DMS 273 treated with DMSO at 0.1 percent for 48 hours (cell line): Measurements from ENCODE around the gene ICE1.
"Not testable (repeated sequence)": the region's sequence is repeated elsewhere in the genome, so short reads cannot be mapped to it uniquely, and the experiment has no call there.

Experiments
- DNase-seq: peaks from one replicate; lab custom pipeline; 2025; lab: John Stamatoyannopoulos, UW

ICE1 gene

DNA sequence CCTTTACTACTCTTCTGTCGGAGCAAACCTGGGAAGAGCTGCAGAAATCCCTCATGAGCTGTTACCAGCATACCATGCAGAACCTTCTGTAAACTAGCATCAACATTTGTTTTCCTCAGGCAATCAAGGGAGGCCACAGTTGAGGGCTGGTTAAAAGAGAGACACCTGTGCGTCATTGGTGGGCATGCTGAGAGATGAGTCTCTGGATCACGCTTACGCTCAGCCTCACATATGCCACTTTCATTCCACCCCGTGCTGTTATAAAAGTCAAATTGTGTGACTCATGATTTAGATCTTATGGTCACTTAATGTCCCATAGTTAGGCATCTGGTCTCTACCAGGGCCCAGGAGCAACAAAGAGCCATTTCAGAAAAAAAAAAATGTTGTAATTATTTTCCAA lies 18.1 kb upstream of the ICE1 start:
- DNase-seq, result no peak

DNA sequence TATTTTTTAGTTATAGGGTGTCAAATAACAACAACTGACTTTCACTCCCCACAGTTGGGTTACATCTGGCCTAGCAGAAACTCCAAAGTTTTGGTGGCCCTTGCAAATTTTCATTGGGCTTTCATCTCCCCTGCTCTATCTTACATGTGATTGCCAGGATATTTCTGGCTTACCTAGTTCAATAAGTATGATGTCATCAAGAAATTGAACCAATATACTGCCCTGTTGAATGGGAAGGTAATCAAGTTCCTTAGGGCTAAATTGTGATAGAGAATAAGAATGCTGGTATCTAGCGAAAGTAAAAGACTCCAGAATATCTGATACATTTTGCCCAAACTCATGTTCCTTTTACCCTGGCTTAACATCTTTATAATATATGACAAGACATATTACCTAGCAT lies 17.0 kb upstream of the ICE1 start:
- DNase-seq, result no peak

GRCh38 chr5:5407924-5408323 lies 14.6 kb upstream of the ICE1 start:
- DNase-seq, result no peak

DNA sequence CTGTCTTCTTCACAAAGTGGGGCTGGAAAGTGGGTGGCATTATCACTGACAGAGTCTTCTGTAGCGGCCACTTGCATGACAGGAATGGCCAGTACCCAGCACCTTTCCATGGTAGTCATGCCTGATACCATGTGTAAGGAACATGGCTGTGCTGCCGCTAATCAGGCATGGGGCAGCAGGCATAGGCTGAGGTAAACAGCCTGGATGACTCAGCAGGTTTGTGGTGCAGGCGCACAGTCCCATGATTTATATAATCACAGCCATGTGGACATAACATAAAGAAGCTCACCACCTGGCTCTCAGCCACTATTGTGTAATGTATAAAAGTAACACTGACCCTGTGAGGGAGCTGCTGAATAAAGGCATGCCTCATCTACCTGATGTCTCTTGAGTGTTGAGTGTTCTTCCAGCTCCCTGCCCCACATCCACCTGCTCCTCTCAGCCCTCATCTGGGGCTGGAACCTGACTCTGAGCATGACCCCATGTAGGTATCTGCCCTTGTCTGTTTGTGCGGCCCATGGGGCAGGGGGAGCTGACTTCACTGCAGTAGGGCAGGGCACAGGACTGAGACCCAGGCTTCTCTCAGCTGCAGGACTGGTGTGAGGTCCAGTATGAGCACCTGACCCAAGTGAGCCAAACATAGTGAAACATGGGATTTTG lies 13.2 kb upstream of the ICE1 start:
- no peak for DNase-seq

GRCh38 chr5:5413856-5414255 lies 8.6 kb upstream of the ICE1 start:
- not testable (repeated sequence) for DNase-seq

GRCh38 chr5:5414999-5415398 lies 7.5 kb upstream of the ICE1 start:
- DNase-seq, result no peak

GRCh38 chr5:5416733-5417132 lies 5.7 kb upstream of the ICE1 start:
- no peak for DNase-seq

GRCh38 chr5:5418006-5418405 lies 4.5 kb upstream of the ICE1 start:
- no peak for DNase-seq

GRCh38 chr5:5418764-5419163 lies 3.7 kb upstream of the ICE1 start:
- no peak for DNase-seq

DNA sequence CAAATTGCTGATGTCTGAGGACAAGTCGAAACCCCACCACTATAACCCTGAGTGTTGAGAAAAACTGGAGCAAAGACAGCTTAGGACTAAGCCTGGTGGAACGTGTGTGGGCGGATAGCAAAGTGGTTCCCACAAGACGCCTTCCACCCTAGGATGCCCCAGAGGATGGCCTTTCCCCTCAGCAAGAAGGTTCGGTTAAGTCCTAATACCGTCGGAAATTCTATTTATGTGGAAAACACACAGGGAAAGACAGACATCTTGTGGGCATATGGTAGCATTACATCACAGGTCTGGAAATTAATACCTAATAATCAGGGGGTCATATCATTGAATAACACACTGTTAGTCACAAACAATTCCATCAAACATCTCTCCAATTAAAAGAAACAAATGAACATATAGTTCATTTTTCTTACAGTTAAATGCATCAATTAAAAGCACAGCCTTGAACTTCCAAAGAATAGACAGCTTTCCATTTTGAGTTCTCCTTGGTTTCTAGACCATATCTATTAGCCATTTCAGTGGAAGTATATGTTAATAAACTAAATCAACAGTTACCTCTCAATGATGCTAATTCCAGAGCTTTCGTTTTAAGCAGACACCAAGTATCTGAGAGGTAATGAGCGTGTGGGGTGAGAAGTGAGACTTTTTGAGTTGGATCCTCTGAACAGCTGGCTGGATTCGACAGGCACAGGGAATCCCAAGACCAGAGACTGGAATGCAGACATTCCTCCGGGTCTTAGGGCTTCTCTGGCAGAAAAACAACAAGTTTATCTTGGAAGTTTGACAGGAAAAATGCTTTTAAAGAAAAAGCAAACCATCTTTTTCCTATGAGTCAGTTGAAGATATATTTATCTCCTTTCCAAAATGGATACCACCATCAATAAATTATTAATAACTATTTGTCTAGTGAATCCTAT lies 2.9 kb upstream of the ICE1 start:
- peak; percentile 7 for DNase-seq

DNA sequence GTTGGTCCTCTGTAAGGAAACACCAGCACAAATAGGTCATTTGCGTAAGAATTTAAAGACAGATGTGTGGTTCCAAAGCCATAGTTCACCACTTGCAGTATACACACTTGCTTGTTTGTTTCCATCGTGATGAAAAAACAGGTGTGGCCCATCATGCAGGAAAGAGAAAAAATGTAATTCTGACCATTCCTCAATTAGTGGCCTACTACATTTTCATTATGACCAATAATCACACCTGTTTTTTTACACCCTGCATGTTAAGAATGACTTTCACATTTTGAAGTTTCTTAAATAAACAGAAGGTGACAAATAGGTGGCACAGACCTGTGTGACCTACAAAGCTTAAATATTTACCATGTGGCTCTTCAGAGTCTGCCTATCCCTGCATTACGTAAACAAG lies 2.2 kb upstream of the ICE1 start:
- DNase-seq, result no peak

- DNase-seq, result no peak
These were observed 1.1 kb upstream of the ICE1 start for GRCh38 chr5:5421149-5421960.

- no peak for DNase-seq
These were observed 490 bp downstream of the ICE1 start for GRCh38 chr5:5422819-5423515.

- DNase-seq, result no peak
These were observed 1.1 kb downstream of the ICE1 start for GRCh38 chr5:5423586-5423985.

- DNase-seq, result no peak
These were observed 2.3 kb downstream of the ICE1 start for GRCh38 chr5:5424736-5425135.

- no peak for DNase-seq
These were observed 7.7 kb downstream of the ICE1 start for GRCh38 chr5:5430136-5430535.

DNA sequence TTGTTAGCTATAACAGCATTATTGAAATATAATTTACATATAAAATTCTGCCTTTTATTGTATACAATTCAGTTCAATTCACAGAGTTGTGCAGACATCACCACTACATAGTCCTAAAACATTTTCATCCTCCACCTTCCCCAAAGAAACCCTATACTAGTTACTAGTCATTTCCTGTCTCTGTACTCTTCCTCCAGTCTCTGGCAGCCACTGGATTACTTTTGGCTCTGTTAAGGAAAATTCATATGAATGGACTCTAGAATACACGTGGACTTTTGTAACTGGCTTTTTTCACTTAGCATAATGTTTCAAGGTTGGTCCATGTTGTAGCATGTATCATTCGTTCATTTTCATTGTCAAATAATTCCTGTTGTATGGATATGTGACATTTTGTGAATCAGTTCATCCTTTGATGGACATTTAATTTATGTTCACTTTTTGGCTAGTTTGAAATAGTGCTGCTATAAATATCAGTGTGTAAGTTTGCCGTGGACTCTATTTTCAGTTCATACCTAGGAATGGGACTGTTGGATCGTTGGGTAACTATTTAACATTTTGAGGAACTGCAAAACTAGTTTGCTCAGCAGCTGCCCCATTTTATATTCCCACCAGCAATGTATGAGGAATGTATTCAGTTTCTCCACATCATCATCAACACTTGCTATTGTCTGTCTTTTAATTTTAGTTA lies 9.7 kb downstream of the ICE1 start:
- no peak for DNase-seq

- no peak for DNase-seq
These were observed 13.8 kb downstream of the ICE1 start for GRCh38 chr5:5436203-5436760.

DNA sequence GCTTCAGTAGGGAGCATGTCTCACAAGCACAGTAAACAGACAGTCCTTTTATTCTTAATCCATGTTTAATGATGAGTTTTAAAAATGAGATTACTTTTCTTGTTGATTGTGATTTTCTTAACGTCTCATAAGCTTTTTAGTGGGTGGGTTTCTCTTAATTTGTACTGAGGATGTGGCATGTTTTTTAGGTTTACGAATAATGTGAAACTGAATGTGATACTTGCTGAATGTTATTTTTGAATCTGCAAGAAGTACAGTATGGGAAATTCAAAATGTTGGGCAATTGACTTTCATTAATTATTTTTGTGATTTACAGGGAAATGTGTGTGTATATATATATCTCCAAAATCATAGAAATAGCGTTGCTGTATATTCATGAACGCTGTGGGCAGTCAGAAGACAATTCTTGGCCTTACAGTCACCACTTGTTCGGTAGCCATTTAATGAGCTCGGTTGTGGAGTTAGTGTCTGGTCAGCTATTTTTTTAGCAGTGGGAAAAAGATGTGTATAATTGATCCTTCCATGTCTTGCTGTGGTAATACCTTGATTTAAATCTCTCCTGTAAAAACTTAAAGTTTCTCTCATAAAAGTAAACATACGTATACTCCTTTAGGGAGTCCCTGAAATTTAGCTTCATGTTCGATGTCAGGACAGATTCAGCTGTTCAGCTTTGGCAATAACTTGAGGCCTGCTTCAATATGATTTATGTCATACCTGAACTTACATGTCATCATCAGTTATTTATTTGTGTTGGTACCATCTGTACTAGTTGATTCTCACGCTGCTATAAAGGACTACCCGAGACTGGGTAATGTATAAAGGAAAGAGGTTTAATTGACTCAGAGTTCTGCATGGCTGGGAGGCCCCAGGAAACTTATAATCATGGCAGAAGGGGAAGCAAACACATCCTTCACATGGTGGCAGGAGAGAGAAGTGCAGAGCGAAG lies 15.0 kb downstream of the ICE1 start:
- no peak for DNase-seq

DNA sequence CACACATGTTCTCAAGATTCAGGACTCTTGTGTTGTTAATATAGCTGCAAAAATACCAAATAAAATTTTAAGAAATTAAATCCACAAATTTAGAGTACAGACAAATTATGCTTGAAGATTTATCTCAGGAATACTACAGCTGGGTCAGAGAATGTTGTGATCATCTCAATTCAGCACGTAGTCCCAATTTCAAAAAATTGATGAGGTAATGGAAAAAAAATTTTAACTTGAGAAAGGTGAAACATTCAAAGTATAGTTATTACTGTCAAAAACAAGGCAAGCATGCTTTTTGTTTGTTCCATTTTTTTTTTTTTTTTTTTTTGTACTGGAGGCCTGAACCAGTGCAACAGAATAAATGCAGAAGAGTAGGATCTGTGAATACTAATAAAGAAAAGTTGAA lies 29.4 kb downstream of the ICE1 start:
- DNase-seq, result no peak
